ENCODE data around the gene ZNF689.
A peak's percentile ranks its signal among the peaks of the same experiment; 100 is the strongest.

Gene ZNF689

DNA sequence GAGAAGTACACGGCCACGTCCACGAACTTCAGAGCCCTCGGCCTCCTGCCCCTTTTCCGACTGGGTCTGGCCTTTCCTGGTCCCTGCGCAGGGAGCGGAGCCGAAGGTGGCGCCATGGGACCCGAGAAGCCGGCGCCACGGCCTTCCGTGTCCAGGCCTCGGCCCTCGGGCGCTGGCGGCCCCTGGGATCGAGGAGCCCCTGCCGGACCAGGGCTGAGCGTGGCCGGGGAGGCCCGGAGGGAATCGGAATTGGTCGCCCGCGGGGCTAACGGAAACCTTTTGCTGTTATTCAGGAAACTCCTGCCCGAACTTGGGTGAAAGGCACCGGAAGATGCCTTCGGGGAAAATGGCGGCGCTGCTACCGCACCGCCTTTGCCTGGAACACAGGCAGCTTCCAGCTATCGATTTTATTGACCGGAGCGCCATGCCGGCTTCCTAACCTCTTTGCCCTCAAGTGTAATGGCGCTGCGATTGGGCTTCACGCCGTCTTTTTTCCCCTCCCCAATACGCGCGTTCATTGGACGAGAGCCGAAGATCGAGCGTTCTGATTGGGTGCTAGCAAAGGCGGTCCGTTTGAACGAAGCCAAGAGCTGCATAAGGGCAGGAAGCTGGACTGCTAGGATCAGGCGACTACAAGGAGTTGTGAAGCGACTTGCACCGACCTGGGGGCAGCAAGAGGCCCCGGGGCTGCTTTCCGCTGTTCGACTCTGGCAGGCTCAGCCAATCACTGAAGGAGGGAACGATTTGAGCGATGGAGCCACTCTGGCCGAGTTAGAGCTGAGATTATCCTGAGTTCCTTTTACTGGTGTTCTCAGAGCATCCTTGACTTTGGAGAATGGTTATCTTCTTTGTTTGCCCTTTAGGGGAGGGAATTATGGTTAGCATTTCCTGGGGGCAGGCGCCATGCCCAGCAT, at the start of gene ZNF689:
Gene ZNF689, minus strand, starts transcription at position 464 of the 914 bp plus-strand sequence. Its CDS starts 348 bp downstream, at position 116.
- Histone ChIP-seq H3K9me2 (ENCODE audit: low read depth, low read length) (no peaks in the 10 kb centered on the region), H3K27me3 (ENCODE audit: insufficient read depth, low read length) (no peaks in the 10 kb centered on the region), H4K20me1 (ENCODE audit: insufficient read depth, low read length) (no peaks in the 10 kb centered on the region), H3F3A (ENCODE audit: insufficient read depth, low read length) (peaks cover 5% of the 10 kb centered on the region; the same call in 1 of the 2 replicates), H3K4me1 (ENCODE audit: insufficient read depth, low read length, severe bottlenecking) (peaks cover 29% of the 10 kb centered on the region), H2AFZ (ENCODE audit: low read length) (no peak within 1 kb of the TSS), H3K4me3 (ENCODE audit: low read depth, low read length, poor library complexity, severe bottlenecking) (peak within 1 kb of the TSS; percentile 84), H3K79me2 (ENCODE audit: insufficient read depth, low read length) (no peaks in the 10 kb centered on the region), H3K27ac (ENCODE audit: low read depth, low read length, poor library complexity, severe bottlenecking) (peak within 1 kb of the TSS; percentile 39), H3K9ac (ENCODE audit: low read length) (peak within 1 kb of the TSS; percentile 96), H3K4me2 (ENCODE audit: low read length) (peak within 1 kb of the TSS; percentile 78), H3K9me3 (ENCODE audit: low read length) (no peaks in the 10 kb centered on the region), H3K36me3 (ENCODE audit: insufficient read depth, low read length) (peaks cover 28% of the 10 kb centered on the region; the same call in 1 of the 2 replicates)
- no peak for TF ChIP-seq EZH2 (IDR thresholded peaks at IDR 0.05; ENCODE audit: borderline replicate concordance, low read length)
- TF ChIP-seq, protein P1, sequence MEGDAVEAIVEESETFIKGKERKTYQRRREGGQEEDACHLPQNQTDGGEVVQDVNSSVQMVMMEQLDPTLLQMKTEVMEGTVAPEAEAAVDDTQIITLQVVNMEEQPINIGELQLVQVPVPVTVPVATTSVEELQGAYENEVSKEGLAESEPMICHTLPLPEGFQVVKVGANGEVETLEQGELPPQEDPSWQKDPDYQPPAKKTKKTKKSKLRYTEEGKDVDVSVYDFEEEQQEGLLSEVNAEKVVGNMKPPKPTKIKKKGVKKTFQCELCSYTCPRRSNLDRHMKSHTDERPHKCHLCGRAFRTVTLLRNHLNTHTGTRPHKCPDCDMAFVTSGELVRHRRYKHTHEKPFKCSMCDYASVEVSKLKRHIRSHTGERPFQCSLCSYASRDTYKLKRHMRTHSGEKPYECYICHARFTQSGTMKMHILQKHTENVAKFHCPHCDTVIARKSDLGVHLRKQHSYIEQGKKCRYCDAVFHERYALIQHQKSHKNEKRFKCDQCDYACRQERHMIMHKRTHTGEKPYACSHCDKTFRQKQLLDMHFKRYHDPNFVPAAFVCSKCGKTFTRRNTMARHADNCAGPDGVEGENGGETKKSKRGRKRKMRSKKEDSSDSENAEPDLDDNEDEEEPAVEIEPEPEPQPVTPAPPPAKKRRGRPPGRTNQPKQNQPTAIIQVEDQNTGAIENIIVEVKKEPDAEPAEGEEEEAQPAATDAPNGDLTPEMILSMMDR (IDR thresholded peaks at IDR 0.05; ENCODE audit: low read length) = no peak; the same call in 1 of the 2 replicates

GRCh38 chr16:30658731-30659506, 48.7 kb upstream of the ZNF689 start:
- peak overlapping the region; percentile 77 for H3K9ac ChIP-seq (ENCODE audit: low read length)
- H3K4me2 ChIP-seq (ENCODE audit: low read length) = peak overlapping the region; percentile 89
- no peak overlapping the region for H2AFZ ChIP-seq (ENCODE audit: low read length)
- no peaks in the 10 kb centered on the region for H3K9me2 ChIP-seq (ENCODE audit: low read depth, low read length)
- H3K4me1 ChIP-seq (ENCODE audit: insufficient read depth, low read length, severe bottlenecking) = peaks cover 42% of the 10 kb centered on the region
- no peak for TF ChIP-seq EZH2 (IDR thresholded peaks at IDR 0.05; ENCODE audit: borderline replicate concordance, low read length)
- TF ChIP-seq, protein P1 (IDR thresholded peaks at IDR 0.05; ENCODE audit: low read length) = peak; percentile 30
- H3K27ac ChIP-seq (ENCODE audit: low read depth, low read length, poor library complexity, severe bottlenecking) = peak overlapping the region; percentile 95
- no peaks in the 10 kb centered on the region for H4K20me1 ChIP-seq (ENCODE audit: insufficient read depth, low read length)
- H3K36me3 ChIP-seq (ENCODE audit: insufficient read depth, low read length) = peaks cover 65% of the 10 kb centered on the region
- no peaks in the 10 kb centered on the region for H3K9me3 ChIP-seq (ENCODE audit: low read length)
- 0 out of 2 replicates have a peak, but pooled peaks cover 3% of the 10 kb centered on the region for H3K79me2 ChIP-seq (ENCODE audit: insufficient read depth, low read length)
- peak overlapping the region; percentile 68 for H3K4me3 ChIP-seq (ENCODE audit: low read depth, low read length, poor library complexity, severe bottlenecking)
- H3K27me3 ChIP-seq (ENCODE audit: insufficient read depth, low read length) = no peaks in the 10 kb centered on the region
- H3F3A ChIP-seq (ENCODE audit: insufficient read depth, low read length) = no peaks in the 10 kb centered on the region

DNA sequence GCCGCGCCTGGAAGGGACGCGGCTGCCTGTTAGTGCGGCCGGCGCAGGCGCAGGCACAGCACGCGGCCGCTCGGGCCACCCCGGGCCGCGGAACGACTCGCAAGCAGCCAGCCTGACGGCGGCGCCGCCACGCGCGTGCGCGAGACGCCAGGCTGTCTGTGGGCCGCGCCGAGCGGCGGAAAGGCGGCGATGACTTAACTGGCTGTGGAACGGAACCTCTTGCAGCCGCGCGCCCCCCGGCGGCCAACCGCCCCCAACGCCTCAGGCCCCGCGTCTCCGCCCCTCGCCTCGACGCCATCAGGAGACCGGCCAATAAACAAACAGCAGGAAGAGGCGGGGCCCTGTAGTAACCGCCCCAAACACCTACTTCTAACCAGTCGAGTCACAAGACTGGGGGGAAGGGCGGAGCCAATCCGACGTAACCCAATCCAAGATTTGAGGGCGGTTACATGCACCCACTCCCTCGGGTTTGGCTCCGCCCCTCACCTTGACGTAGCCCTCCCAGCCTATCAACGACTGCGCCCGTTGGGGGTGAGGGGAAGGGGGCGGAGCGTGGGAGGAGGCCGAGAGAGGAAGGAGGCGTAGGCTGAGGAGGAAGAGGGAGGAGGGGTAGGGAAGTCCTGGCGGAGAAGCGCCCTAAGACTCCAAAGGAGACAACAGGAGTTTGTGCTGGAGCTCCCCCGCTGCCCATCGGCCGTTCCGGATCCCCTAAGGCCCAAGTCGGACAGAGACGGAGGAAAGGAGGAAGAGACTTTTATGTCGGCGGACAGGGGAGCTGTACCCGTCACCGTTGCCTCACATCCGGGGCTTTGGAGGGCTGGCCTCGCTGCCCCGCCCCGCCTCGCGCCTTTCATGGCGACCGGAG, 47.9 kb upstream of the ZNF689 start, which contains the start of gene FBRS:
Gene FBRS, plus strand, starts transcription at position 566 of the 865 bp plus-strand sequence. CDS start 1,088 bp downstream, outside the sequence.
- H3F3A ChIP-seq (ENCODE audit: insufficient read depth, low read length) = no peaks in the 10 kb centered on the region
- peak within 1 kb of the TSS; percentile 98 for H3K4me2 ChIP-seq (ENCODE audit: low read length)
- H3K9me3 ChIP-seq (ENCODE audit: low read length) = no peaks in the 10 kb centered on the region
- no peaks in the 10 kb centered on the region for H3K27me3 ChIP-seq (ENCODE audit: insufficient read depth, low read length)
- H3K9me2 ChIP-seq (ENCODE audit: low read depth, low read length) = no peaks in the 10 kb centered on the region
- no peaks in the 10 kb centered on the region for H4K20me1 ChIP-seq (ENCODE audit: insufficient read depth, low read length)
- H3K4me1 ChIP-seq (ENCODE audit: insufficient read depth, low read length, severe bottlenecking) = peaks cover 41% of the 10 kb centered on the region
- peaks cover 60% of the 10 kb centered on the region for H3K36me3 ChIP-seq (ENCODE audit: insufficient read depth, low read length)
- H3K9ac ChIP-seq (ENCODE audit: low read length) = peak within 1 kb of the TSS; percentile 83
- 0 out of 2 replicates have a peak, but pooled peaks cover 3% of the 10 kb centered on the region for H3K79me2 ChIP-seq (ENCODE audit: insufficient read depth, low read length)
- TF ChIP-seq, protein P1 (IDR thresholded peaks at IDR 0.05; ENCODE audit: low read length) = peak; percentile 88
- no peak for TF ChIP-seq EZH2 (IDR thresholded peaks at IDR 0.05; ENCODE audit: borderline replicate concordance, low read length)
- H3K4me3 ChIP-seq (ENCODE audit: low read depth, low read length, poor library complexity, severe bottlenecking) = peak within 1 kb of the TSS; percentile 68
- peak within 1 kb of the TSS; percentile 95 for H3K27ac ChIP-seq (ENCODE audit: low read depth, low read length, poor library complexity, severe bottlenecking)
- H2AFZ ChIP-seq (ENCODE audit: low read length) = 0 out of 2 replicates have a peak within 1 kb of the TSS, but pooled peaks have one; percentile 21
